Measurements from ENCODE around the gene MOCS2. TPM values are rescaled to one million over a fixed set of nuclear protein-coding genes. Genes with fewer than 3 reads are reported as not detected.

The MOCS2 gene
- total RNA-seq, 4 donors from 2014 or later: 68.7 to 117 (median 86.4) TPM

GRCh38 chr5:53053364-53053763 is 56.2 kb downstream of the MOCS2 start:
- Histone ChIP-seq H3K36me3 (peaks cover 0 to 36% of the 10 kb centered on the region in 2 donors), H3K27ac (no peak overlapping the region), H3K4me3 (no peak overlapping the region), H3K27me3 (no peaks in the 10 kb centered on the region), H3K9me3 (no peaks in the 10 kb centered on the region), H3K4me1 (no peaks in the 10 kb centered on the region)
- 95 to 100% methylated on average over 1 to 4 of the region's 4 CpGs for WGBS, 2 donors (ENCODE audit: low coverage in 1 of 2)
- ATAC-seq: no peak
- no peak for TF ChIP-seq POLR2A (IDR thresholded peaks at IDR 0.05)
- TF ChIP-seq POLR2AphosphoS5 (IDR thresholded peaks at IDR 0.05): no peak
- no peak for TF ChIP-seq EP300 (IDR thresholded peaks at IDR 0.05)
- TF ChIP-seq CTCF (IDR thresholded peaks at IDR 0.05): no peak

- WGBS, 2 donors (ENCODE audit: low coverage in 1 of 2): 71% methylated on average over 2 of the region's 2 CpGs; no CpG with 5 or more reads in 1 of the 2 donors
- peaks cover 0 to 33% of the 10 kb centered on the region in 2 donors for H3K36me3 ChIP-seq
- H3K27ac ChIP-seq: no peak overlapping the region
- no peak for TF ChIP-seq CTCF (IDR thresholded peaks at IDR 0.05)
- TF ChIP-seq POLR2AphosphoS5 (IDR thresholded peaks at IDR 0.05): no peak
- no peak for TF ChIP-seq EP300 (IDR thresholded peaks at IDR 0.05)
- no peak for TF ChIP-seq POLR2A (IDR thresholded peaks at IDR 0.05)
- no peaks in the 10 kb centered on the region for H3K4me1 ChIP-seq
- H3K27me3 ChIP-seq: no peaks in the 10 kb centered on the region
- no peak overlapping the region for H3K4me3 ChIP-seq
- ATAC-seq: no peak
- no peaks in the 10 kb centered on the region for H3K9me3 ChIP-seq
Measured at GRCh38 chr5:53052499-53052898, 57.1 kb downstream of the MOCS2 start.

GRCh38 chr5:53048248-53048647 is 61.3 kb downstream of the MOCS2 start:
- no peak for ATAC-seq
- Histone ChIP-seq H3K9me3 (no peaks in the 10 kb centered on the region), H3K4me1 (no peaks in the 10 kb centered on the region), H3K27ac (no peak overlapping the region), H3K27me3 (no peaks in the 10 kb centered on the region), H3K36me3 (peaks cover 0 to 28% of the 10 kb centered on the region in 2 donors), H3K4me3 (no peak overlapping the region)
- TF ChIP-seq CTCF (IDR thresholded peaks at IDR 0.05): no peak
- TF ChIP-seq EP300 (IDR thresholded peaks at IDR 0.05): no peak
- no peak for TF ChIP-seq POLR2A (IDR thresholded peaks at IDR 0.05)
- no peak for TF ChIP-seq POLR2AphosphoS5 (IDR thresholded peaks at IDR 0.05)
- 100% methylated on average over 1 to 2 of the region's 2 CpGs for WGBS, 2 donors (ENCODE audit: low coverage in 1 of 2)

Other genes with a start within 250 kb of the MOCS2 start
- 10 to 100 TPM in 2 of 4 donors, 1 to 10 TPM in 2; 1.5 to 14.6 (median 10.0) TPM for gene ITGA2, start 120.4 kb downstream of the MOCS2 start, total RNA-seq